ENCODE data around the gene EMSY.

Gene EMSY

GRCh38 chr11:76465701-76466100 is 20.9 kb downstream of the EMSY start:
- CTCF ChIA-PET = interaction anchor here (1.7 kb wide), 1 partner anchor 14 kb away, joined by 3 read pairs; no protein-coding TSS in a partner anchor
- POLR2A ChIA-PET = no interaction called here
- no peak for DNase-seq (ENCODE audit: extremely low spot score)
- TF ChIP-seq CTCF (IDR thresholded peaks at IDR 0.05; ENCODE audit: control extremely low read depth, extremely low read depth, low read depth, missing control alignments) = no peak

DNA sequence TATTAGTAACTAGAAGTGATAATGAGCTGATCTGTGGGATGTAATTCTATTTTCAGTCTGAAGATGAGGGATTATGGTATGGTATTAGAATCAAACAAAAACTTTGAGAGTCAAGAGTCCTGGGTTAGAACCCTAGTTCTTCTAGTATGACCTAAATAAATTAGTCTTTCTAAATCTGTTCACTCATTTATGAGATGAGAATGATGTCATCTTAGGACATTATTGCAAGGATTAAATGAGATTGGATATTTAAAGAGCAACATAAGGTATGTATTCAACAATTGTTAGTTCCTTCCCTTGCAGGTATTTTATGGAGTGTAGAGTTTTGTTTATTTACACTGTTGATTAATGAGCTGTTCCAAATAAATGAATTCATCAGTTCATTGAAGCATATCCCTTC is 21.8 kb downstream of the EMSY start:
- CTCF ChIA-PET = interaction anchor here (1.1 to 1.7 kb wide), 3 partner anchors 13 to 44 kb away, joined by 3 read pairs; no protein-coding TSS in a partner anchor
- no peak for DNase-seq (ENCODE audit: extremely low spot score)
- POLR2A ChIA-PET = no interaction called here
- no peak for TF ChIP-seq CTCF (IDR thresholded peaks at IDR 0.05; ENCODE audit: control extremely low read depth, extremely low read depth, low read depth, missing control alignments)

DNA sequence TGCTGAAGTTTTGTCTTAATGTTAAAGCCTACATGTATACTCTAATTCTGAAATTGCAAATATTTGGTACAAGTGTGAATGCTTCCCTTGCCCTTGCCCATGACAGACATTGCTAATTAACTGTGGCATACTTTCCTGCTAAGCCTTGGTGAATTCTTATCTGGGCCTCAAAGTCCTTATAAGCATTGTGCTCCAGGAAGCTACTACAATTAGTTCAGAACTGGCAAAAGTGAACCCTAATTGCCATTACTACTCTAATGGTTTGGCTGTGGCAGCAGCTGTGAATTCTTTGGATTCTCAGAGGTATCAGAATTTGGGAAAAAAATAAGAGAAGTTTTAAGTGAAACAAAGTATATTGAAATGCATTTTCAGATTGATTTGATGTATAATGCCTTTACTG is 24.3 kb downstream of the EMSY start:
- ChIA-PET CTCF (interaction anchor here (0.7 to 1.4 kb wide), 2 partner anchors 13 to 23 kb away, joined by 3 read pairs; no protein-coding TSS in a partner anchor), POLR2A (no interaction called here)
- DNase-seq (ENCODE audit: extremely low spot score) = no peak
- TF ChIP-seq CTCF (IDR thresholded peaks at IDR 0.05; ENCODE audit: control extremely low read depth, extremely low read depth, low read depth, missing control alignments) = no peak

DNA sequence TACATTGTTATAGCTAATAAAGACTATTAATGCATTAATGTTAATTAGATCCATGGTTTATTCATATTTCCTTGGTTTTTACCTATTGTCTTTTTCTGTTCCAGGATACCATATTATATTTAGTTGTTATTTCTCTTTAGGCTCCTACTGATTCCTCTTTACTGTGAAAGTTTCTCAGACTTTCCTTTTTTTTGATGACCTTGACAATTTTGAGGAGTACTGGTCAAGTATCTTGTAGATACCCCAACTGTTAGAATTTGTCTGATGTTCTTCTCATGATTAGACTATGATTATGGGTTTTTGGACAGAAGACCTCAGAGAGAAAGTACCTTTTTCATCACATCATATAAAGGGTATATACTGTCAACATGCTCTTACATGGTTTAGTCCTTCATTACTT is 26.6 kb downstream of the EMSY start:
- ChIA-PET CTCF (no interaction called here), POLR2A (no interaction called here)
- DNase-seq (ENCODE audit: extremely low spot score) = no peak
- TF ChIP-seq CTCF (IDR thresholded peaks at IDR 0.05; ENCODE audit: control extremely low read depth, extremely low read depth, low read depth, missing control alignments) = no peak

DNA sequence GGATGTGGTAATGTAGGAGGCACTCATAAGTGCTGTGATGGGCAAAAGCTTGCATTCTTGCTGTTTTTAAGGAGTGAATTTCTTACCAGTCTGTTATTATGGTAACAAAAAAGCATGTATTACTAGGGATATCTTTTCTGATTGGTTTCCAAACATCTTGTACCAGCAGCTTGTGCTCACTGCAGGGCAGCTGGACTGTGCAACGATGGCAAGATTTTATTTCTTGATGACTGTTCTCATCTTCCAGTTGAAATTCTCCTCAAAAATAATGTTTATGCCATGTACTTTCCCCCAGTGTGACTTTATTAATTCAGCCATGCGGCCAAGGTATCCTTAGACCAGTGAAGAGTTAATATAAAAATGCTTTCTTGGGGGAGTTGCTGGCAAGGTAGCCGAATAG is 35.4 kb downstream of the EMSY start:
- ChIA-PET CTCF (interaction anchor here (0.9 to 1.0 kb wide), 2 partner anchors 8 to 14 kb away, joined by 3 read pairs; no protein-coding TSS in a partner anchor), POLR2A (no interaction called here)
- DNase-seq (ENCODE audit: extremely low spot score) = no peak
- no peak for TF ChIP-seq CTCF (IDR thresholded peaks at IDR 0.05; ENCODE audit: control extremely low read depth, extremely low read depth, low read depth, missing control alignments)

DNA sequence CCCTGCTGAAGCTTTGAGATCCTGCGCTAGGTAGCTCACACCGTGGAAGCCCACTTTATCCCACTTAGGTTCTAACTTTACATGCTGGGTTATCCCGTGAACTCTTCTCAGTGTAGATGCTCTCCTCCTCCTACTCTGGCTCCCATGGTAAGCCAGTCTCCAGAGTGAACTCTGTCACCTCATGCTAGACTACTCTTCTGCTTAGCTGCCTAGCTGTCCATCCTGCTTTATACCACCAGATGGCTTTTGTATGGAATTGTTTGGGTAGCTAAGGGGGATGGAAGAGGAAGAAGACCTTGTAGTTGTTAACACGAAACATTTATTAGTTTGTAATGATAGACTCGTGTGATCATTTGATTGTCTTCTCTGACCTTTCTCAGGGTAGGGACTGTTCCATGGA is 46.8 kb downstream of the EMSY start:
- ChIA-PET CTCF (interaction anchor here (0.8 to 1.4 kb wide), 2 partner anchors 10 to 50 kb away, joined by 3 read pairs; no protein-coding TSS in a partner anchor), POLR2A (no interaction called here)
- no peak for TF ChIP-seq CTCF (IDR thresholded peaks at IDR 0.05; ENCODE audit: control extremely low read depth, extremely low read depth, low read depth, missing control alignments)
- DNase-seq (ENCODE audit: extremely low spot score) = no peak

DNA sequence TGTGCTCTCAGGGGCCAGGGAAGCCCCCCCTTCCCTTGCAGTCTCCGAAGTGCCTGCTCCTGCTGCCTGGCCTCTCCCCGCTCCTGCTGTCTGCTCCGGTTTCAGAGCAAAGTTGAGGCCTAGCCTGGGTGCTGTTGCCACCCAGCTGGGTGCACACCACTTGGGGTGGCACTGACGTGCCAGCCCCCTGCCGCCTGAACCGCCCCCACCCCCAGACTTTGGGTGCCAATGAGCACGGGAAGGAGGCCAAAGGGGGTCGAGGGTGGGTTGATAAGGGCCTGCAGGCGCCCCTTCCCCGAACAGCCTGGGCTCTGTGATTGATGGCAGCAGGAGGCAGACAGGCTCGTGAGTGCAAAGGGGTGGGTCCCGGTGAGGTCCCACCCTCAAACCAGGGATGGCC is 48.2 kb downstream of the EMSY start:
- no peak for DNase-seq (ENCODE audit: extremely low spot score)
- POLR2A ChIA-PET = no interaction called here
- TF ChIP-seq CTCF (IDR thresholded peaks at IDR 0.05; ENCODE audit: control extremely low read depth, extremely low read depth, low read depth, missing control alignments) = no peak
- CTCF ChIA-PET = no interaction called here

Measured in GM10248 (cell line).